ENCODE data around the gene OCA2. TPM values are rescaled to one million over a fixed set of nuclear protein-coding genes. Genes with fewer than 3 reads are reported as not detected.

Gene OCA2
- total and polyA plus RNA-seq, 2 of the 8 experiments (the other 6 are each of a cell fraction or from before 2014, with no cell fraction given), result 0.20 TPM

- Histone ChIP-seq H2AK5ac (ENCODE audit: low read depth, low read length) (no peak overlapping the region), H3K27me3 (replicated peaks in 1 of 4; ENCODE audit: control insufficient read depth in 3 of 4, extremely low read depth in 1 of 4, insufficient read depth in 3 of 4, low read length in 3 of 4) (no peaks in the 10 kb centered on the region), H3K4me1 (replicated peaks in 1 of 4; ENCODE audit: control insufficient read depth in 3 of 4, insufficient read depth in 4 of 4, low read length in 3 of 4) (no peaks in the 10 kb centered on the region; a peak in 1 of 7 replicates), H3K23ac (ENCODE audit: insufficient read length) (no peak overlapping the region), H2AFZ (ENCODE audit: low read length) (no peak overlapping the region), H3K4ac (replicated peaks; ENCODE audit: insufficient read length, low read depth, low read length) (no peak overlapping the region), H3K14ac (ENCODE audit: insufficient read length) (no peak overlapping the region), H2BK5ac (ENCODE audit: low read depth, low read length) (no peak overlapping the region), H2BK120ac (replicated peaks; ENCODE audit: low read depth, low read length) (no peak overlapping the region), H2BK12ac (ENCODE audit: low read depth, low read length) (no peak overlapping the region), H3K4me2 (ENCODE audit: insufficient read depth in 1 of 2, low read depth in 2 of 2, low read length in 2 of 2) (no peak overlapping the region), H3K18ac (ENCODE audit: extremely low read depth, low read length) (no peak overlapping the region), H4K20me1 (replicated peaks in 1 of 2; ENCODE audit: control insufficient read depth in 1 of 2, insufficient read depth in 2 of 2, low read length in 2 of 2) (no peaks in the 10 kb centered on the region), H2BK15ac (ENCODE audit: low read length) (no peak overlapping the region), H4K91ac (replicated peaks; ENCODE audit: insufficient read length, low read length) (no peak overlapping the region), H4K8ac (ENCODE audit: extremely low read depth, insufficient read depth, low read length) (no peak overlapping the region; the same call in 1 of the 2 replicates), H3K4me3 (ENCODE audit: extremely low read depth in 1 of 4, insufficient read depth in 2 of 4, low read depth in 3 of 4, low read length in 4 of 4) (no peak overlapping the region), H3K36me3 (ENCODE audit: control insufficient read depth in 2 of 4, insufficient read depth in 4 of 4, low read length in 3 of 4) (no peaks in the 10 kb centered on the region), H3K79me2 (ENCODE audit: control insufficient read depth in 1 of 2, insufficient read depth in 2 of 2, low read length in 2 of 2) (no peaks in the 10 kb centered on the region), H3K9me3 (ENCODE audit: insufficient read depth in 2 of 2, low read depth in 1 of 2, low read length in 1 of 2) (peaks cover 6 to 7% of the 10 kb centered on the region in 2 experiments; a peak in 2 of 4 replicates), H3K9ac (replicated peaks in 1 of 4; ENCODE audit: extremely low read depth in 1 of 4, low read depth in 3 of 4, low read length in 3 of 4) (no peak overlapping the region), H3K27ac (ENCODE audit: low read depth, low read length) (no peak overlapping the region), H2BK20ac (ENCODE audit: low read length) (no peak overlapping the region), H4K5ac (ENCODE audit: insufficient read length, low read depth, low read length) (no peak overlapping the region), H3K56ac (replicated peaks; ENCODE audit: insufficient read length, low read depth, low read length) (no peak overlapping the region), H3K79me1 (ENCODE audit: low read depth, low read length) (no peaks in the 10 kb centered on the region; the same call in 1 of the 2 replicates), H3K23me2 (ENCODE audit: low read depth, low read length) (no peaks in the 10 kb centered on the region)
- no peak for DNase-seq (ENCODE audit: low read depth in 1 of 2, low spot score in 2 of 2)
- WGBS, 2 experiments (ENCODE audit: extremely low coverage in 1 of 2, insufficient coverage in 1 of 2, insufficient read length in 1 of 2, insufficient replicate concordance in 2 of 2, low coverage in 1 of 2, low lambda C conversion rate in 2 of 2, missing lambda C conversion rate in 1 of 2), result 87% methylated on average over 10 of the region's 10 CpGs; no CpG with 5 or more reads in 1 of the 2 experiments
- no peak for FAIRE-seq
- POLR2A ChIA-PET (ENCODE audit: partially characterized antibody), result no interaction called here
- CTCF ChIA-PET (ENCODE audit: partially characterized antibody), result no interaction called here
- TF ChIP-seq ATF2 (IDR thresholded peaks at IDR 0.05; ENCODE audit: low read length) (no peak), KDM5A (IDR thresholded peaks at IDR 0.05; ENCODE audit: low read length) (no peak), CTBP2 (IDR thresholded peaks at IDR 0.05; ENCODE audit: borderline replicate concordance, insufficient read depth, insufficient read length, low read length) (no peak)
Observed at GRCh38 chr15:27866505-27867165, 232.5 kb downstream of the OCA2 start.

All from H1 (cell line).